ENCODE measurements around the gene TPX2.

Gene TPX2

DNA sequence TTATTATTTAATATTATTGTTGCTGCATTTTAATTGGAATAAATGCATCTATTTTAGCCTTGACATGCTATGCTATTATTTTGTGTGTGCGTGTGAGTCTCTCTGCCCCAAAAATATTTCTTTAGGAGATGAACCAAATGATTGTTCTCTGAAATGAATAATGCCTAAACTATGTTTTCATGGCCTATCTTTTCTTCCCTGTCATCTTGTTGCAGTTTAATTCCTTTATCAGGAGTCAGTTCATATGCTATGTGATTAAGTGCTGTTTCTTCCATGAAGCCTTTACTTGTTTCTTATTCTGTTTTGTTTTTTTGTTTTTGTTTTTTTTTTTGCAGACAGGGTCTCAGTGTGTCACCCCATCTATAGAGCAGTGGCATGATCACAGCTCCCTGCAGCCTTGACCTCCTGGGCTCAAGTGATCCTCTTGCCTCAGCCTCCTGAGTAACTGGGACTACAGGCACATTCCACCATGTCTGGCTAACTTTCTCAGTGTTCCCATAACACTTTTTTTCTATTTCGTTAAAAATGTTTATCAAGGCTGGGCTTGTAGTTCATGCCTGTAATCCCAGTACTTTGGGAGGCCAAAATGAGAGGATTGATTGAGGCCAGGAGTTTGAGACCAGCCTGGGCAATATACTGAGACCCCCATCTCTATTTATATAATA is 25.7 kb downstream of the TPX2 start:
- ATAC-seq (no peak), DNase-seq (ENCODE audit: low spot score in 2 of 2) (no peak)
- no peak overlapping the region for H3K27ac Mint-ChIP-seq
- H3K9me3 Mint-ChIP-seq = no peaks in the 10 kb centered on the region
- H3K4me3 Mint-ChIP-seq = no peak overlapping the region
- peaks cover 2% of the 10 kb centered on the region for H3K4me1 Mint-ChIP-seq
- peaks cover 77% of the 10 kb centered on the region for H3K36me3 Mint-ChIP-seq

DNA sequence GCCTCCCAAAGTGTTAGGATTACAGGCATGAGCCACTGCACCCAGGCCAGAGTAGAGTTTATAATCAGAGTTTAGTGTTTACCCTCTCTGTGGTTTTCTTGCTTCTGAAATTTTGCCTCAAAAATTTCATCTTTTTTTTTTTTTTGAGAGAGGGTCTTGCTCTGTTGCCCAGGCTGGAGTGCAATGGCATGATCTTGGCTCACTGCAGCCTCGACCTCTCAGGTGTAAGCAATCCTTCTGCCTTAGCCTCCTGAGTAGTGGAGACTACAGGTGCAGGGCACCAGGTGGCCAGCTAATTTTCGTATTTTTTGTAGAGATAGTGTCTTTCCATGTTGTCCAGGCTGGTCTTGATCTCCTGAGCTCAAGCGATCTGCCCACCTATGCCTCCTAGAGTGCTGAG is 28.7 kb downstream of the TPX2 start:
- Mint-ChIP-seq H3K4me3 (no peak overlapping the region), H3K9me3 (no peaks in the 10 kb centered on the region), H3K36me3 (peaks cover 83% of the 10 kb centered on the region), H3K4me1 (peaks cover 16% of the 10 kb centered on the region), H3K27ac (no peak overlapping the region)
- ATAC-seq (no peak), DNase-seq (ENCODE audit: low spot score in 2 of 2) (no peak)

- DNase-seq (ENCODE audit: low spot score in 2 of 2) (no peak), ATAC-seq (no peak)
- H3K9me3 Mint-ChIP-seq = no peaks in the 10 kb centered on the region
- H3K27ac Mint-ChIP-seq = no peak overlapping the region
- H3K4me3 Mint-ChIP-seq = no peak overlapping the region
- peaks cover 97% of the 10 kb centered on the region for H3K36me3 Mint-ChIP-seq
- peaks cover 16% of the 10 kb centered on the region for H3K4me1 Mint-ChIP-seq
Observed at GRCh38 chr20:31769681-31770080, 30.6 kb downstream of the TPX2 start.

DNA sequence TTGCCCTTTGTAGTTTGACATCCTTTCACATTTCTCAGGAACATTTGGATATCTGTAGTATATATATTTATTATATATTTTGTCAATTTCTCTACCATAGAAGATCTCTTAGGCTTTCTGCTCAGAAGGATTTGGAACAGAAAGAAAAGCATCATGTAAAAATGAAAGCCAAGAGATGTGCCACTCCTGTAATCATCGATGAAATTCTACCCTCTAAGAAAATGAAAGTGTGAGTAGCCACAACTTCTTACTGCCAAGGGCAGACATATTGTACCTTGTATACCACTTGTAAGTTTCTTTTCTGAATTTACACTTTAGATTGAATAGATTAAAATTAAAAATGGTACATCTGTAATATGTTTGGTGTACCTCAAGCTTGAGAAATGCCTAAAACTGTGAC is 31.2 kb downstream of the TPX2 start:
- peak; percentile 50 for ATAC-seq
- no peak for DNase-seq (ENCODE audit: low spot score in 2 of 2)
- Mint-ChIP-seq H3K9me3 (no peaks in the 10 kb centered on the region), H3K4me1 (peaks cover 16% of the 10 kb centered on the region), H3K27ac (no peak overlapping the region), H3K36me3 (peaks cover 97% of the 10 kb centered on the region), H3K4me3 (no peak overlapping the region)

GRCh38 chr20:31774408-31774807 is 35.3 kb downstream of the TPX2 start:
- H3K36me3 Mint-ChIP-seq = peaks cover 99% of the 10 kb centered on the region
- peaks cover 16% of the 10 kb centered on the region for H3K4me1 Mint-ChIP-seq
- H3K9me3 Mint-ChIP-seq = no peaks in the 10 kb centered on the region
- H3K27ac Mint-ChIP-seq = no peak overlapping the region
- no peak overlapping the region for H3K4me3 Mint-ChIP-seq
- no peak for ATAC-seq
- DNase-seq (ENCODE audit: low spot score in 2 of 2) = no peak

- Mint-ChIP-seq H3K9me3 (no peaks in the 10 kb centered on the region), H3K4me3 (no peak overlapping the region), H3K27ac (no peak overlapping the region), H3K4me1 (no peaks in the 10 kb centered on the region), H3K36me3 (peaks cover 99% of the 10 kb centered on the region)
- DNase-seq (ENCODE audit: low spot score in 2 of 2) = no peak
- no peak for ATAC-seq
Observed at GRCh38 chr20:31780839-31781238, 41.7 kb downstream of the TPX2 start.

GRCh38 chr20:31781945-31782344 is 42.9 kb downstream of the TPX2 start:
- DNase-seq (ENCODE audit: low spot score in 2 of 2) (no peak), ATAC-seq (no peak)
- no peak overlapping the region for H3K27ac Mint-ChIP-seq
- no peak overlapping the region for H3K4me3 Mint-ChIP-seq
- H3K36me3 Mint-ChIP-seq = peaks cover 97% of the 10 kb centered on the region
- H3K4me1 Mint-ChIP-seq = no peaks in the 10 kb centered on the region
- no peaks in the 10 kb centered on the region for H3K9me3 Mint-ChIP-seq

DNA sequence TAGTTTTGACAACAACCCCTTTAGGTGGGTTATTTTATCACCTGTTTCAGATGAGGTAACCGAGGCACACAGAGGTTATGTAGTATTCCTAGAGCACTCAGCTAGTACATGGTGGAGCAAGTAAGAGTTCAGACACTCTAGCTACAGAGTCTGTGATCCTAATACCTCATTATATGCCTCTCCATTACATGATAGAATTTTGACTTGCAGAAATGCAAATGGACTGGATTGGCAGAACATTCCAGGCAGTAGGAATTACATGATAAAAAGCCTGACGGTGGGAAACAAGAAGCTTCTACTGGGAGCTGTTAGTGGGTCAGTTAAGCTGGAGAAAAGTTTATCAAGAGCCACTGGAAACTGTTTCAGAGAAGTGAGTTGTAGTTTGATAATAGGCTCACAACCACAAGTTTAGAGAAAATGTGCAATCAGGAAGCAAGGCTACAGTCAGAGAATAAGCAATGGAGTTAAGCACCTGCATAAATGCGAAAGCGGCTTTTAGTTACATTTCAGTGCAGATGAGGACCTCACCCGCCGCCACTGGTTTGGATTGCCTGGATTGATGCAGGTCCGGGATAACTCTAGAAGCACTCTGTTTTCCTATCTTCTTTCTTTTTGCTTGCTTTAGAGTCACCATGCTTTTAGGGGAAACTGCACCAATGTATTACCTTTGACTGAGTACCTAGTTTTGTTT is 45.4 kb downstream of the TPX2 start:
- ATAC-seq = no peak
- H3K27ac Mint-ChIP-seq = no peak overlapping the region
- DNase-seq (ENCODE audit: low spot score in 2 of 2) = no peak
- H3K4me1 Mint-ChIP-seq = peaks cover 7% of the 10 kb centered on the region
- H3K9me3 Mint-ChIP-seq = no peaks in the 10 kb centered on the region
- H3K36me3 Mint-ChIP-seq = peaks cover 94% of the 10 kb centered on the region
- H3K4me3 Mint-ChIP-seq = no peak overlapping the region

- H3K36me3 Mint-ChIP-seq = peaks cover 88% of the 10 kb centered on the region
- H3K4me1 Mint-ChIP-seq = peaks cover 7% of the 10 kb centered on the region
- H3K4me3 Mint-ChIP-seq = no peak overlapping the region
- H3K27ac Mint-ChIP-seq = no peak overlapping the region
- H3K9me3 Mint-ChIP-seq = no peaks in the 10 kb centered on the region
- no peak for DNase-seq (ENCODE audit: low spot score in 2 of 2)
- no peak for ATAC-seq
Observed at GRCh38 chr20:31785089-31785488, 46.0 kb downstream of the TPX2 start.

GRCh38 chr20:31788578-31788977 is 49.5 kb downstream of the TPX2 start:
- ATAC-seq (peak; percentile 74), DNase-seq (ENCODE audit: low spot score in 2 of 2) (no peak)
- Mint-ChIP-seq H3K27ac (no peak overlapping the region), H3K4me3 (no peak overlapping the region), H3K36me3 (peaks cover 70% of the 10 kb centered on the region), H3K9me3 (no peaks in the 10 kb centered on the region), H3K4me1 (peaks cover 7% of the 10 kb centered on the region)

- Mint-ChIP-seq H3K4me3 (no peak overlapping the region), H3K27ac (no peak overlapping the region), H3K4me1 (peaks cover 7% of the 10 kb centered on the region), H3K36me3 (peaks cover 70% of the 10 kb centered on the region), H3K9me3 (no peaks in the 10 kb centered on the region)
- no peak for DNase-seq (ENCODE audit: low spot score in 2 of 2)
- no peak for ATAC-seq
Observed at GRCh38 chr20:31790401-31790800, 51.3 kb downstream of the TPX2 start.

- no peak for ATAC-seq
- no peaks in the 10 kb centered on the region for H3K4me1 Mint-ChIP-seq
Observed at GRCh38 chr20:31797364-31797763, 58.3 kb downstream of the TPX2 start.

DNA sequence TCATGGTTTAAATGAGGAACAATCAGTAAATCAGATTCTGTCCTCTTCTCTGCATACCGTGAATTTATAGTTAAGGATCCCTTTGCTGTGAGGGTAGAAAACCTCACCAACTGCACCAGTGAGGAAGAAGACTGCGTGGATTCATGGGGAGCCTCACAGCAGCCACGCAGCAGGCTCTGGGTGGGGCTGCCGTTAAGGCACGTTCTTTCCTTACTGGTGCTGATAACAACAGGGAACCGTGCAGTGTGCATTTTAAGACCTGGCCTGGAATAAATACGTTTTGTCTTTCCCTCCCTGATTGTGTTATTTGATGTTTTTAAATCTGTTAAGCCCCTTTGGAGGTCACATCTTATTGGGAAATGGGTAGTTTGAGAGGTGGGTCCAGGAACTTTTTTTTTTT is 62.4 kb downstream of the TPX2 start:
- H3K36me3 Mint-ChIP-seq = peaks cover 79% of the 10 kb centered on the region
- DNase-seq (ENCODE audit: low spot score in 2 of 2) (no peak), ATAC-seq (no peak)
- H3K4me1 Mint-ChIP-seq = peaks cover 6% of the 10 kb centered on the region
- H3K27ac Mint-ChIP-seq = no peak overlapping the region
- no peaks in the 10 kb centered on the region for H3K9me3 Mint-ChIP-seq
- no peak overlapping the region for H3K4me3 Mint-ChIP-seq

More at GRCh38 chr20:31797364-31797763, 58.3 kb downstream of the TPX2 start:
- no peak for DNase-seq (ENCODE audit: low spot score in 2 of 2)
- no peaks in the 10 kb centered on the region for H3K9me3 Mint-ChIP-seq
- peaks cover 100% of the 10 kb centered on the region for H3K36me3 Mint-ChIP-seq
- H3K27ac Mint-ChIP-seq = no peak overlapping the region
- no peak overlapping the region for H3K4me3 Mint-ChIP-seq

GRCh38 chr20:31803552-31804291 is 64.6 kb downstream of the TPX2 start:
- Mint-ChIP-seq H3K27ac (no peak overlapping the region), H3K4me1 (peaks cover 6% of the 10 kb centered on the region), H3K4me3 (no peak overlapping the region), H3K36me3 (peaks cover 59% of the 10 kb centered on the region), H3K9me3 (no peaks in the 10 kb centered on the region)
- DNase-seq (ENCODE audit: low spot score in 2 of 2) (no peak), ATAC-seq (no peak)

- H3K9me3 Mint-ChIP-seq = no peaks in the 10 kb centered on the region
- DNase-seq (ENCODE audit: low spot score in 2 of 2) = no peak
- H3K4me3 Mint-ChIP-seq = no peak overlapping the region
- peaks cover 28% of the 10 kb centered on the region for H3K36me3 Mint-ChIP-seq
- no peak for ATAC-seq
- H3K27ac Mint-ChIP-seq = peak overlapping the region; percentile 27
- peaks cover 12% of the 10 kb centered on the region for H3K4me1 Mint-ChIP-seq
Observed at GRCh38 chr20:31806564-31807355, 67.7 kb downstream of the TPX2 start.
